Natural killer cell (primary cell): ENCODE data around the gene TMED10. TPM values are rescaled to one million over a fixed set of nuclear protein-coding genes. Genes with fewer than 3 reads are reported as not detected.

ENCODE experiments used
- ATAC-seq, 3 donors: fragments of 150-1000 bp in 2 of 3; fragments of 200-7000 bp in 1 of 3; cut with Tn5 transposase; 1 replicate in 1 of 3; 2 replicates in 2 of 3; pipeline ENCODE4 v1.10.0; 2021; ENCODE audit warnings: mild to moderate bottlenecking in 2 of 3, moderate library complexity in 2 of 3
- DNase-seq, 2 donors: peaks; one replicate each; pipeline versions ENCODE4 v3.0.0 to v3.0.0-alpha.2; 2013 to 2021; ENCODE audit warnings: mixed read lengths in 1 of 2
- H3K27ac ChIP-seq: one replicate; pipeline ENCODE4 v1.5.1; 2013; ENCODE audit warnings: mild to moderate bottlenecking, low read length
- H3K27me3 ChIP-seq: one replicate; pipeline ENCODE4 v1.6.1; 2013; ENCODE audit warnings: low read length; ENCODE audit not compliant: control insufficient read depth, insufficient read depth
- H3K36me3 ChIP-seq: one replicate; pipeline ENCODE4 v1.6.1; 2013; ENCODE audit warnings: low read length; ENCODE audit not compliant: control insufficient read depth, insufficient read depth
- H3K4me1 ChIP-seq: one replicate; pipeline ENCODE4 v1.6.1; 2013; ENCODE audit warnings: low read length; ENCODE audit not compliant: control insufficient read depth, insufficient read depth
- H3K4me3 ChIP-seq: one replicate; pipeline ENCODE4 v1.5.1; 2013; ENCODE audit warnings: low read length
- H3K9me3 ChIP-seq: one replicate; pipeline ENCODE4 v1.6.1; 2013; ENCODE audit warnings: low read length; ENCODE audit not compliant: control insufficient read depth, insufficient read depth
- H3K27ac Mint-ChIP-seq, 2 donors: one replicate each; pipeline ENCODE4 v1.8.0; 2022; ENCODE audit warnings: mild to moderate bottlenecking in 2 of 2, mixed read lengths in 2 of 2, moderate library complexity in 1 of 2
- H3K27me3 Mint-ChIP-seq, 2 donors: one replicate each; pipeline ENCODE4 v1.8.0; 2022; ENCODE audit warnings: low read depth in 2 of 2, mixed read lengths in 2 of 2
- H3K36me3 Mint-ChIP-seq: one replicate; pipeline ENCODE4 v1.8.0; 2022; ENCODE audit warnings: mixed read lengths
- H3K4me1 Mint-ChIP-seq, 2 donors: one replicate each; pipeline ENCODE4 v1.8.0; 2022; ENCODE audit warnings: mixed read lengths in 2 of 2
- H3K4me3 Mint-ChIP-seq: one replicate; pipeline ENCODE4 v1.8.0; 2022; ENCODE audit warnings: mild to moderate bottlenecking, moderate library complexity, mixed read lengths
- H3K9me3 Mint-ChIP-seq, 2 donors: one replicate each; pipeline ENCODE4 v1.8.0; 2022; ENCODE audit warnings: mixed read lengths in 2 of 2
- CTCF ChIP-seq: fragments of 200-600 bp; IDR thresholded peaks from one replicate; pipeline ENCODE4 v1.8.0; 2022; ENCODE audit warnings: antibody characterized with exemption
- WGBS: methylation state at CpG from one replicate; pipeline ENCODE4 v1.1.7; 2013; ENCODE audit warnings: missing lambda C conversion rate; ENCODE audit not compliant: insufficient coverage; 5-methylcytosine and 5-hydroxymethylcytosine counted together
- intact Hi-C: fragments of 100-400 bp; cut with micrococcal nuclease; formaldehyde crosslinking; loops from one replicate; pipeline ENCODE4 v1.14.2; 2022
- total RNA-seq, 4 donors: library from RNA; stranded (reverse); fragments of 120-200 nt in 1 of 4; gene quantifications; one replicate each; pipeline versions ENCODE4 v1.2.3 to v1.2.4, GENCODE V29; 2013 to 2022

Gene TMED10
- total RNA-seq, 3 donors from 2014 or later (not counting 1 experiment from before 2014, with no cell fraction given): 216 to 244 (median 231) TPM

GRCh38 chr14:75092698-75093097 is 83.7 kb downstream of the TMED10 start:
- H3K4me3 Mint-ChIP-seq: no peak overlapping the region
- intact Hi-C loops: no loop called here
- H3K36me3 ChIP-seq: peaks cover 67% of the 10 kb centered on the region

GRCh38 chr14:75091251-75091650 is 85.2 kb downstream of the TMED10 start:
- intact Hi-C loops: no loop called here
- Mint-ChIP-seq H3K4me3 (no peak overlapping the region), H3K27ac (no peak overlapping the region), H3K9me3 (no peaks in the 10 kb centered on the region), H3K4me1 (no peaks in the 10 kb centered on the region), H3K27me3 (no peaks in the 10 kb centered on the region), H3K36me3 (peaks cover 8% of the 10 kb centered on the region)
- Histone ChIP-seq H3K36me3 (peaks cover 66% of the 10 kb centered on the region), H3K4me3 (no peak overlapping the region), H3K4me1 (no peaks in the 10 kb centered on the region), H3K27ac (no peak overlapping the region), H3K9me3 (no peaks in the 10 kb centered on the region), H3K27me3 (no peaks in the 10 kb centered on the region)
- DNase-seq (no peak), ATAC-seq (no peak)
- no peak for TF ChIP-seq CTCF
- 99% methylated on average over 8 of the region's 8 CpGs for WGBS

More at GRCh38 chr14:75092698-75093097, 83.7 kb downstream of the TMED10 start:
- 93% methylated on average over 2 of the region's 2 CpGs for WGBS
- no peaks in the 10 kb centered on the region for H3K27me3 Mint-ChIP-seq
- DNase-seq (no peak), ATAC-seq (no peak)
- Histone ChIP-seq H3K4me1 (no peaks in the 10 kb centered on the region), H3K4me3 (no peak overlapping the region), H3K27ac (no peak overlapping the region), H3K27me3 (no peaks in the 10 kb centered on the region), H3K9me3 (no peaks in the 10 kb centered on the region)
- H3K4me1 Mint-ChIP-seq: no peaks in the 10 kb centered on the region
- no peak overlapping the region for H3K27ac Mint-ChIP-seq
- peaks cover 8% of the 10 kb centered on the region for H3K36me3 Mint-ChIP-seq
- H3K9me3 Mint-ChIP-seq: no peaks in the 10 kb centered on the region
- no peak for TF ChIP-seq CTCF

- peaks cover 66% of the 10 kb centered on the region for H3K36me3 ChIP-seq
- no peaks in the 10 kb centered on the region for H3K4me1 ChIP-seq
- WGBS: 93% methylated on average over 3 of the region's 3 CpGs
- Mint-ChIP-seq H3K27ac (no peak overlapping the region), H3K4me1 (no peaks in the 10 kb centered on the region), H3K27me3 (no peaks in the 10 kb centered on the region), H3K36me3 (peaks cover 6% of the 10 kb centered on the region), H3K9me3 (no peaks in the 10 kb centered on the region), H3K4me3 (no peak overlapping the region)
- no peak overlapping the region for H3K27ac ChIP-seq
- no peaks in the 10 kb centered on the region for H3K27me3 ChIP-seq
- no peaks in the 10 kb centered on the region for H3K9me3 ChIP-seq
- intact Hi-C loops: no loop called here
- no peak for TF ChIP-seq CTCF
- no peak for DNase-seq
- no peak overlapping the region for H3K4me3 ChIP-seq
- no peak for ATAC-seq
Observed at GRCh38 chr14:75090353-75090752, 86.1 kb downstream of the TMED10 start.
